DMS 273 (cell line): Measurements from ENCODE around the gene SHISA6.

ENCODE experiments used
- DNase-seq: peaks from one replicate; lab custom pipeline; 2025; ENCODE audit not compliant: unreplicated experiment; lab: John Stamatoyannopoulos, UW

SHISA6 gene

GRCh38 chr17:11340803-11341202 is 99.8 kb downstream of the SHISA6 start:
- no peak for DNase-seq

GRCh38 chr17:11342138-11342537 is 101.1 kb downstream of the SHISA6 start:
- DNase-seq = no peak

GRCh38 chr17:11349106-11349505 is 108.1 kb downstream of the SHISA6 start:
- DNase-seq = no peak

GRCh38 chr17:11351479-11351878 is 110.5 kb downstream of the SHISA6 start:
- no peak for DNase-seq

GRCh38 chr17:11353601-11354000 is 112.6 kb downstream of the SHISA6 start:
- no peak for DNase-seq

- DNase-seq = no peak
Measured at GRCh38 chr17:11356371-11356770, 115.4 kb downstream of the SHISA6 start.

- DNase-seq = no peak
Measured at GRCh38 chr17:11363565-11364117, 122.6 kb downstream of the SHISA6 start.

GRCh38 chr17:11366272-11366850 is 125.3 kb downstream of the SHISA6 start:
- DNase-seq = peak; percentile 48

GRCh38 chr17:11369575-11369974 is 128.6 kb downstream of the SHISA6 start:
- no peak for DNase-seq

GRCh38 chr17:11372692-11373091 is 131.7 kb downstream of the SHISA6 start:
- DNase-seq = no peak

- DNase-seq = no peak
Measured at GRCh38 chr17:11378506-11378905, 137.5 kb downstream of the SHISA6 start.

GRCh38 chr17:11380761-11381160 is 139.7 kb downstream of the SHISA6 start:
- DNase-seq = no peak

- no peak for DNase-seq
Measured at GRCh38 chr17:11383157-11383556, 142.1 kb downstream of the SHISA6 start.

GRCh38 chr17:11384131-11384530 is 143.1 kb downstream of the SHISA6 start:
- DNase-seq = no peak

GRCh38 chr17:11387610-11388009 is 146.6 kb downstream of the SHISA6 start:
- DNase-seq = no peak

GRCh38 chr17:11388054-11388453 is 147.0 kb downstream of the SHISA6 start:
- peak; percentile 3 for DNase-seq

- no peak for DNase-seq
Measured at GRCh38 chr17:11389583-11389982, 148.6 kb downstream of the SHISA6 start.

GRCh38 chr17:11391134-11391533 is 150.1 kb downstream of the SHISA6 start:
- peak; percentile 28 for DNase-seq

GRCh38 chr17:11404431-11405276 is 163.6 kb downstream of the SHISA6 start:
- DNase-seq = peak; percentile 83

GRCh38 chr17:11406716-11407115 is 165.7 kb downstream of the SHISA6 start:
- DNase-seq = peak; percentile 52

- DNase-seq = no peak
Measured at GRCh38 chr17:11412654-11413053, 171.6 kb downstream of the SHISA6 start.

GRCh38 chr17:11418342-11418741 is 177.3 kb downstream of the SHISA6 start:
- no peak for DNase-seq
